ENCODE data around the gene CXCL17. TPM values are rescaled to one million over a fixed set of nuclear protein-coding genes. Genes with fewer than 3 reads are reported as not detected.

Gene CXCL17
- total RNA-seq, 1 donor from 2014 or later = 150 TPM

DNA sequence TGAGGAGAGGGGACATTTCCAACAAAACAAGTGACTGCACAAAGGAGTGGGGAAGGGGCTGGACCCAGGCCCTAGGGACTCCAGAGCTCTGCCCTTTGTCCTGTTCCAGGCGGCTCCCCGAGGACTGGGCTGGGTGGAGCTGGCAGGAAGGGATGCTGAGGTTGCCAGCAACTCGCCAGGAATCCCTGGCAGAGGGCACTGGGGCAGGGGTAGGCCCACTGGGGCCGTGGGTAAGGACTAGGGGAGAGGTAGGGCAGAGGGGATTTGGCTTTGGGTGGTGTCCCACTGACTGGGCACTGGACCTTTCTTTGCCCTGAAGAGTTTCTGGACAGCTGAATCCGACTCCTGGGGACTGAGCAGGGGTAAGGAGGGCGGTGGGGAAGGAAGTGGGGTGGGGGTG lies 23.4 kb downstream of the CXCL17 start:
- intact Hi-C loops (cut with DNase I) = no loop called here
- Histone ChIP-seq H3K4me1 (peaks cover 24% of the 10 kb centered on the region), H3K27ac (no peak overlapping the region), H3K9me3 (no peaks in the 10 kb centered on the region), H3K36me3 (no peaks in the 10 kb centered on the region), H3K27me3 (peaks cover 5% of the 10 kb centered on the region), H3K4me3 (no peak overlapping the region)
- no peak for ATAC-seq
- DNase-seq = no peak
- TF ChIP-seq, protein P1, sequence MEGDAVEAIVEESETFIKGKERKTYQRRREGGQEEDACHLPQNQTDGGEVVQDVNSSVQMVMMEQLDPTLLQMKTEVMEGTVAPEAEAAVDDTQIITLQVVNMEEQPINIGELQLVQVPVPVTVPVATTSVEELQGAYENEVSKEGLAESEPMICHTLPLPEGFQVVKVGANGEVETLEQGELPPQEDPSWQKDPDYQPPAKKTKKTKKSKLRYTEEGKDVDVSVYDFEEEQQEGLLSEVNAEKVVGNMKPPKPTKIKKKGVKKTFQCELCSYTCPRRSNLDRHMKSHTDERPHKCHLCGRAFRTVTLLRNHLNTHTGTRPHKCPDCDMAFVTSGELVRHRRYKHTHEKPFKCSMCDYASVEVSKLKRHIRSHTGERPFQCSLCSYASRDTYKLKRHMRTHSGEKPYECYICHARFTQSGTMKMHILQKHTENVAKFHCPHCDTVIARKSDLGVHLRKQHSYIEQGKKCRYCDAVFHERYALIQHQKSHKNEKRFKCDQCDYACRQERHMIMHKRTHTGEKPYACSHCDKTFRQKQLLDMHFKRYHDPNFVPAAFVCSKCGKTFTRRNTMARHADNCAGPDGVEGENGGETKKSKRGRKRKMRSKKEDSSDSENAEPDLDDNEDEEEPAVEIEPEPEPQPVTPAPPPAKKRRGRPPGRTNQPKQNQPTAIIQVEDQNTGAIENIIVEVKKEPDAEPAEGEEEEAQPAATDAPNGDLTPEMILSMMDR (IDR thresholded peaks at IDR 0.05) = no peak

DNA sequence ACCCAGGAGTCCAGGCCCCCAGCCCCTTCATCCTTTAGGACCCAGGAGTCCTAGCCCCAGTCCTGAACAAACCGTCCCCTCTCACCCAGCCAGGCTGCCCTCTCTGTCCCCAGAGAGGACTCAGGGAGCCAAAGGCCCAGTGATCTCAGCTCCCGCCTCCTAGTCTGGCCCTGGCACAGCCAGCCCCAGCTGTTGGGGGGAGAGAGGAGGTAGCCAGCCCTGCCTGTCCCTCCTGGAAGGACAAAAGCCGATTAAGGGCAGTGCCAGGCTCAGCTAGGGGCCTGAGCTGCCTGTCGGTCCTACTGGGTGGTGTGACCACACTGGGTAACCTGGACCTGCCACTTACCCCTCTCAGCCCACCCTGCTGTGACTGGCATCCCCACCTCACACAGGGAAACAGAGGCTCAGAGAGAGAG lies 30.1 kb downstream of the CXCL17 start:
- H3K4me3 ChIP-seq = no peak overlapping the region
- TF ChIP-seq, protein P1 (IDR thresholded peaks at IDR 0.05) = no peak
- H3K36me3 ChIP-seq = no peaks in the 10 kb centered on the region
- no peaks in the 10 kb centered on the region for H3K4me1 ChIP-seq
- no peaks in the 10 kb centered on the region for H3K27me3 ChIP-seq
- no peaks in the 10 kb centered on the region for H3K9me3 ChIP-seq
- no peak for ATAC-seq
- H3K27ac ChIP-seq = no peak overlapping the region
- no peak for DNase-seq
- intact Hi-C loops (cut with DNase I) = no loop called here

DNA sequence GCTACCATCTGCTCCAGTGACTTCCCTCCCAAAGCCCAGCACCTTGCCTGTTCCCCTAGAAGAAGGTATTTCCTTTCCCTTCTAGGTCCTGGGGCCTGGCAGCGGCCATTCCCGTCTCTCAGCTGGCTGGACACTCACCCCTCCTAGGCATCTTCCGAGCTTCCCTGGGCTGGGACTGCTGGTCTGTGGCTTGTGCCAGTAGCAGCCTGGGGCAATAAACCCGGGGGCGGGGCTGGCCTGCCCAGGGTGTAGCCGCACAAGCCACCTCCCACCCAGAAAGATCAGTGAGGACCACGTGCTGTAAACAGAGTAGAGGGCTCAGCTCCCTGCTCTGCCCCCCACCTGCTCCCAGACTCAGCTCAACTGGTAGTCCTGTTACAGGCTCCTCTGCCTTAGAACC lies 30.5 kb downstream of the CXCL17 start:
- ATAC-seq (no peak), DNase-seq (no peak)
- intact Hi-C loops (cut with DNase I) = no loop called here
- H3K27ac ChIP-seq = no peak overlapping the region
- H3K9me3 ChIP-seq = no peaks in the 10 kb centered on the region
- H3K36me3 ChIP-seq = no peaks in the 10 kb centered on the region
- H3K4me3 ChIP-seq = no peak overlapping the region
- no peaks in the 10 kb centered on the region for H3K4me1 ChIP-seq
- TF ChIP-seq, protein P1 (IDR thresholded peaks at IDR 0.05) = no peak
- no peaks in the 10 kb centered on the region for H3K27me3 ChIP-seq

DNA sequence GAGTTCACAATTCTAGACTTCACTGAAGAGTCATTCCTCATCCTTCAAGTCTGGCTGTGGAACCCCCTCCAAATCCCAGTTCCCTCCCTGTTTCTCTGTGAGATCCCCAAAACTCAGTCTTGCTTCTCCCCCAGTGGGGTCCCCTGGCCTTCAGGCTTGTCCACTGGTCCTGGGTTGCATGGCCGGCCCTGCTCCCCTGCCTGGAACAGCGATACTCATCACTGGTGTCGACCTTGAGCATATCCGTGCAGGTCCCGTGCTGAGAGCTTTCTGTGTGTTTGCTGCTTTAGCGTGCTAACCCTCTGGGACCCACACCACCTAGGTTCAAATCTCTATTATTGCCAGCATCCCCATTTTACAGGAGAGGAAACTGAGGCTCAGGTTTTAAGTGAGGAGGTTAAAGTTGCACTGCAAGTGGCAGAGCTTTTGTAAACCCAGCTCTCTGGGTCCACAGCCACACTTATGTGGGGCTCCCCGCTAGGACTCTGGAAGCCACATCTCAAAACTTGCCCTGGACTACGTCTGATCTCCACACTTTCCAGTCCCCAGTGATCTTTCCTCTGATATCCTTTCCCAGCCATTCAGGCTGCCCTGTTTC lies 31.1 kb downstream of the CXCL17 start:
- no peaks in the 10 kb centered on the region for H3K27me3 ChIP-seq
- H3K4me3 ChIP-seq = no peak overlapping the region
- TF ChIP-seq, protein P1 (IDR thresholded peaks at IDR 0.05) = no peak
- ATAC-seq = no peak
- no peak overlapping the region for H3K27ac ChIP-seq
- DNase-seq = no peak
- H3K36me3 ChIP-seq = no peaks in the 10 kb centered on the region
- no peaks in the 10 kb centered on the region for H3K4me1 ChIP-seq
- no peaks in the 10 kb centered on the region for H3K9me3 ChIP-seq
- intact Hi-C loops (cut with DNase I) = no loop called here

DNA sequence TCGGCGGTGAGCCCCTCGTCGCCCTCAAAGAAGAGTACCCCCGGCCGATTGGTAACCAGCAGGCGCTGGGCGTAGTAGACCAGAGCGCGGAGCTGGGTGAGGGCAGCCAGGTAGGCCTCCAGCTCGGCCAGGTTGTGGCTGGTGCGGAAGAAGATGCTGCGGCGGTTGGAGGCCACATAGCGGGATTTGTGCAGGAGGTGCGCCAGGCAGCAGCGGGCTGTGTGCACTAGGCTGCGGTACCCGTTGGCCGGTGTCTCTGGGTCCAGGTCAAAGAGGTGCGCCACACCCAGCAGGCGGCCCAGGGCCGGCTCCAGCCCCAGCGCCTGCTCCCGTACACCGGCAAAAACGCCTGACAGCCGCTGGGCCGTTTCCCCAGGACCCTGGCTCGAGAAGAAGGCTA lies 32.4 kb downstream of the CXCL17 start:
- no peak overlapping the region for H3K4me3 ChIP-seq

More for the DNA sequence above, 32.4 kb downstream of the CXCL17 start:
- TF ChIP-seq, protein P1 (IDR thresholded peaks at IDR 0.05) = no peak
- no peak for DNase-seq
- Histone ChIP-seq H3K36me3 (no peaks in the 10 kb centered on the region), H3K27ac (no peak overlapping the region), H3K27me3 (no peaks in the 10 kb centered on the region), H3K9me3 (no peaks in the 10 kb centered on the region), H3K4me1 (no peaks in the 10 kb centered on the region)
- intact Hi-C loops (cut with DNase I) = no loop called here
- no peak for ATAC-seq
